H1 (cell line): ENCODE measurements around the gene H6PD. TPM values are rescaled to one million over a fixed set of nuclear protein-coding genes. Genes with fewer than 3 reads are reported as not detected.

ENCODE experiments used
- CTCF ChIA-PET: fragments of 300-600 bp; sonication (Branson Sonifier 250); formaldehyde crosslinking; loops from one replicate; lab custom pipeline; 2021; ENCODE audit not compliant: partially characterized antibody; lab: Charles Lee
- POLR2A ChIA-PET: fragments of 300-600 bp; sonication (Branson Sonifier 250); formaldehyde crosslinking; loops from one replicate; lab custom pipeline; 2021; ENCODE audit warnings: inconsistent platforms; ENCODE audit not compliant: partially characterized antibody; lab: Charles Lee
- DNase-seq, 2 experiments: peaks; one replicate each; pipeline versions ENCODE4 v3.0.0 to v3.0.0-alpha.2; 2010 to 2022; ENCODE audit warnings: low spot score in 2 of 2, low read depth in 1 of 2, mixed read lengths in 1 of 2
- FAIRE-seq: peaks from 2 replicates; lab custom pipeline; 2011; peaks lifted over from hg19 to GRCh38; lab: Jason Lieb, UNC
- H2AFZ ChIP-seq: 2 replicates; pipeline ENCODE4 v1.8.1; 2012; ENCODE audit warnings: low read length, inconsistent platforms
- H2AK5ac ChIP-seq: 2 replicates; pipeline ENCODE4 v1.6.1; 2013; ENCODE audit warnings: low read depth, low read length
- H2BK120ac ChIP-seq: replicated peaks from 2 replicates; pipeline ENCODE3; 2013; ENCODE audit warnings: low read depth, low read length, inconsistent platforms
- H2BK12ac ChIP-seq: 2 replicates; pipeline ENCODE4 v1.6.1; 2013; ENCODE audit warnings: low read depth, low read length
- H2BK15ac ChIP-seq: 2 replicates; pipeline ENCODE4 v1.6.1; 2013; ENCODE audit warnings: low read length
- H2BK20ac ChIP-seq: 2 replicates; pipeline ENCODE4 v1.6.1; 2013; ENCODE audit warnings: low read length
- H2BK5ac ChIP-seq: 2 replicates; pipeline ENCODE4 v1.6.1; 2013; ENCODE audit warnings: low read depth, low read length
- H3K14ac ChIP-seq: 2 replicates; pipeline ENCODE4 v1.6.1; 2013; ENCODE audit warnings: inconsistent platforms; ENCODE audit not compliant: insufficient read length
- H3K18ac ChIP-seq: 2 replicates; pipeline ENCODE4 v1.6.1; 2013; ENCODE audit warnings: low read length; ENCODE audit errors: extremely low read depth
- H3K23ac ChIP-seq: 2 replicates; pipeline ENCODE4 v1.6.1; 2013; ENCODE audit warnings: inconsistent platforms; ENCODE audit not compliant: insufficient read length
- H3K23me2 ChIP-seq: 2 replicates; pipeline ENCODE4 v1.6.1; 2013; ENCODE audit warnings: low read depth, low read length
- H3K27ac ChIP-seq: 2 replicates; pipeline ENCODE4 v1.6.1; 2011; ENCODE audit warnings: low read depth, low read length, inconsistent platforms
- H3K27me3 ChIP-seq, 4 experiments: replicated peaks in 1 of 4; 1 replicate in 1 of 4; 2 replicates in 3 of 4; pipeline versions ENCODE4 v1.6.1 to v1.8.1; 2011 to 2013; ENCODE audit warnings: low read length in 3 of 4, mild to moderate bottlenecking in 3 of 4, inconsistent platforms in 2 of 4, mixed read lengths in 2 of 4, moderate library complexity in 1 of 4; ENCODE audit not compliant: control insufficient read depth in 3 of 4, insufficient read depth in 3 of 4; ENCODE audit errors: extremely low read depth in 1 of 4
- H3K36me3 ChIP-seq, 4 experiments: 2 replicates each; pipeline versions ENCODE4 v1.6.1 to v1.8.1; 2011 to 2013; ENCODE audit warnings: mild to moderate bottlenecking in 4 of 4, low read length in 3 of 4, moderate library complexity in 2 of 4, control low read depth in 1 of 4, inconsistent platforms in 1 of 4; ENCODE audit not compliant: insufficient read depth in 4 of 4, control insufficient read depth in 2 of 4
- H3K4ac ChIP-seq: replicated peaks from 2 replicates; pipeline ENCODE3; 2013; ENCODE audit warnings: low read length, low read depth, mixed read lengths, inconsistent platforms; ENCODE audit not compliant: insufficient read length
- H3K4me1 ChIP-seq, 4 experiments: replicated peaks in 1 of 4; 1 replicate in 1 of 4; 2 replicates in 3 of 4; pipeline versions ENCODE4 v1.6.1 to v1.8.1; 2011 to 2013; ENCODE audit warnings: low read length in 3 of 4, inconsistent platforms in 2 of 4, mixed read lengths in 1 of 4; ENCODE audit not compliant: insufficient read depth in 4 of 4, control insufficient read depth in 3 of 4
- H3K4me2 ChIP-seq, 2 experiments: 2 replicates each; pipeline versions ENCODE4 v1.6.1 to v1.8.1; 2011 to 2013; ENCODE audit warnings: low read depth in 2 of 2, low read length in 2 of 2, control low read depth in 1 of 2, inconsistent platforms in 1 of 2, mild to moderate bottlenecking in 1 of 2; ENCODE audit not compliant: insufficient read depth in 1 of 2
- H3K4me3 ChIP-seq, 4 experiments: fragments of 200-600, 300-600 bp in 1 of 4; sonication (generic), shearing (Covaris generic), sonication (Bioruptor Twin) in 1 of 4; 2 replicates each; pipeline versions ENCODE4 v1.5.1 to v1.8.1; 2011 to 2016; ENCODE audit warnings: low read length in 4 of 4, low read depth in 3 of 4, control low read depth in 2 of 4, inconsistent platforms in 2 of 4, mild to moderate bottlenecking in 2 of 4, mixed read lengths in 1 of 4, moderate library complexity in 1 of 4; ENCODE audit not compliant: insufficient read depth in 2 of 4; ENCODE audit errors: extremely low read depth in 1 of 4
- H3K56ac ChIP-seq: replicated peaks from 2 replicates; pipeline ENCODE3; 2013; ENCODE audit warnings: low read depth, mild to moderate bottlenecking, mixed read lengths, low read length, inconsistent platforms; ENCODE audit not compliant: insufficient read length
- H3K79me1 ChIP-seq: 2 replicates; pipeline ENCODE4 v1.6.1; 2013; ENCODE audit warnings: low read depth, low read length, control low read depth
- H3K79me2 ChIP-seq, 2 experiments: 2 replicates each; pipeline versions ENCODE4 v1.6.1 to v1.8.1; 2012 to 2013; ENCODE audit warnings: low read length in 2 of 2, mild to moderate bottlenecking in 2 of 2, inconsistent platforms in 1 of 2; ENCODE audit not compliant: insufficient read depth in 2 of 2, control insufficient read depth in 1 of 2
- H3K9ac ChIP-seq, 4 experiments: replicated peaks in 1 of 4; 1 replicate in 1 of 4; 2 replicates in 3 of 4; pipeline versions ENCODE4 v1.6.1 to v1.8.1; 2011 to 2013; ENCODE audit warnings: low read depth in 3 of 4, low read length in 3 of 4, control low read depth in 2 of 4, mild to moderate bottlenecking in 2 of 4, moderate library complexity in 2 of 4, inconsistent platforms in 1 of 4; ENCODE audit errors: extremely low read depth in 1 of 4
- H3K9me3 ChIP-seq, 2 experiments: 2 replicates each; pipeline versions ENCODE4 v1.6.1 to v1.8.1; 2012 to 2013; ENCODE audit warnings: mild to moderate bottlenecking in 2 of 2, moderate library complexity in 2 of 2, control low read depth in 1 of 2, inconsistent platforms in 1 of 2, low read depth in 1 of 2, low read length in 1 of 2, mixed read lengths in 1 of 2; ENCODE audit not compliant: insufficient read depth in 2 of 2
- H4K20me1 ChIP-seq, 2 experiments: replicated peaks in 1 of 2; 2 replicates each; pipeline versions ENCODE3 to v1.8.1; 2011 to 2013; ENCODE audit warnings: inconsistent platforms in 2 of 2, low read length in 2 of 2, mild to moderate bottlenecking in 1 of 2; ENCODE audit not compliant: insufficient read depth in 2 of 2, control insufficient read depth in 1 of 2
- H4K5ac ChIP-seq: 2 replicates; pipeline ENCODE4 v1.6.1; 2013; ENCODE audit warnings: low read length, low read depth, mixed read lengths, inconsistent platforms; ENCODE audit not compliant: insufficient read length
- H4K8ac ChIP-seq: 2 replicates; pipeline ENCODE4 v1.8.0; 2013; ENCODE audit warnings: mild to moderate bottlenecking, moderate library complexity, low read length, inconsistent platforms; ENCODE audit not compliant: insufficient read depth; ENCODE audit errors: extremely low read depth
- H4K91ac ChIP-seq: replicated peaks from 2 replicates; pipeline ENCODE3; 2013; ENCODE audit warnings: low read length, mixed read lengths, inconsistent platforms; ENCODE audit not compliant: insufficient read length
- POLR2A ChIP-seq, 2 experiments: IDR thresholded peaks; 1 replicate in 1 of 2; 2 replicates in 1 of 2; pipeline ENCODE4 v1.6.1; 2011; ENCODE audit warnings: low read depth in 2 of 2, low read length in 2 of 2, mild to moderate bottlenecking in 2 of 2; ENCODE audit errors: control extremely low read depth in 1 of 2
- RAD21 ChIP-seq, 2 experiments: IDR thresholded peaks in 1 of 2; conservative IDR thresholded peaks in 1 of 2; 2 replicates each; pipeline ENCODE4 v1.6.1; 2011; ENCODE audit warnings: low read depth in 2 of 2, low read length in 2 of 2, improper control_type of control experiment in 1 of 2, inconsistent platforms in 1 of 2, mild to moderate bottlenecking in 1 of 2, moderate library complexity in 1 of 2
- WGBS, 2 experiments: shearing (Covaris generic) in 1 of 2; methylation state at CpG; one replicate each; pipeline versions ENCODE4 v1.1.6 to v1.1.7; 2013 to 2015; ENCODE audit warnings: low lambda C conversion rate in 2 of 2, mixed read lengths in 2 of 2, inconsistent platforms in 1 of 2, low coverage in 1 of 2, missing lambda C conversion rate in 1 of 2; ENCODE audit not compliant: insufficient replicate concordance in 2 of 2, insufficient coverage in 1 of 2, insufficient read length in 1 of 2; ENCODE audit errors: extremely low coverage in 1 of 2, missing lambda C conversion rate in 1 of 2; 5-methylcytosine and 5-hydroxymethylcytosine counted together
- polyA plus RNA-seq, 7 experiments: library from polyadenylated mRNA; depleted of rRNA in 3 of 7; stranded (reverse) in 5 of 7; unstranded in 2 of 7; fragments of >200 nt in 5 of 7; fragments of 200-250 nt in 2 of 7; gene quantifications; 1 replicate in 5 of 7; 2 replicates in 1 of 7; 4 replicates in 1 of 7; pipeline versions ENCODE4 v1.2.1 to v1.2.3, GENCODE V29; 2011 to 2013; ENCODE audit warnings: missing spikeins in 2 of 7, mixed read lengths in 2 of 7
- total RNA-seq: library from RNA; stranded (reverse); fragmentation: NEBNext Ultra II Directional; extraction: Animal tissue kit (Norgen Biotek cat#: 25700); gene quantifications from 2 replicates; pipeline ENCODE4 v1.2.1, GENCODE V29; 2021
- TF ChIP-seq, protein P1 (sequence below), 3 experiments: IDR thresholded peaks; 1 replicate in 2 of 3; 2 replicates in 1 of 3; pipeline versions ENCODE4 v1.5.1 to v1.6.1; 2011; ENCODE audit warnings: low read length in 3 of 3, mild to moderate bottlenecking in 3 of 3, inconsistent platforms in 2 of 3, low read depth in 1 of 3, moderate library complexity in 1 of 3; ENCODE audit not compliant: insufficient read depth in 1 of 3; ENCODE audit errors: control extremely low read depth in 1 of 3

H6PD gene
- total and polyA plus RNA-seq, 2 of the 8 experiments (the other 6 are each of a cell fraction or from before 2014, with no cell fraction given), result 3.6 to 3.8 TPM

GRCh38 chr1:9289090-9289534 is 54.5 kb downstream of the H6PD start:
- Histone ChIP-seq H3K9me3 (peaks cover 6 to 7% of the 10 kb centered on the region in 2 experiments), H3K79me2 (no peaks in the 10 kb centered on the region; a peak in 2 of 4 replicates), H2AFZ (no peak overlapping the region), H3K14ac (no peak overlapping the region), H4K8ac (no peak overlapping the region), H2BK120ac (no peak overlapping the region), H3K23ac (no peak overlapping the region), H2BK20ac (no peak overlapping the region), H3K4me2 (no peak overlapping the region), H3K18ac (no peak overlapping the region), H3K23me2 (peaks cover 11% of the 10 kb centered on the region), H3K9ac (no peak overlapping the region), H4K5ac (no peak overlapping the region), H3K4ac (no peak overlapping the region), H2BK5ac (no peak overlapping the region), H2BK12ac (no peak overlapping the region), H2BK15ac (no peak overlapping the region), H3K56ac (no peak overlapping the region), H3K36me3 (no peaks in the 10 kb centered on the region), H3K79me1 (no peaks in the 10 kb centered on the region), H4K91ac (no peak overlapping the region), H3K27ac (no peak overlapping the region), H3K4me1 (peaks cover 0 to 9% (median 4%) of the 10 kb centered on the region in 4 experiments; a peak in 4 of 7 replicates), H2AK5ac (no peak overlapping the region), H3K27me3 (peaks cover 0 to 19% (median 13%) of the 10 kb centered on the region in 4 experiments; a peak in 6 of 7 replicates), H3K4me3 (no peak overlapping the region), H4K20me1 (peaks cover 0 to 5% of the 10 kb centered on the region in 2 experiments)
- 47% methylated on average over 6 of the region's 6 CpGs; no CpG with 5 or more reads in 1 of the 2 experiments for WGBS, 2 experiments
- ChIA-PET POLR2A (no interaction called here), CTCF (interaction anchor here (0.6 to 6.2 kb wide), 54 partner anchors 9 to 1773 kb away, joined by 3 to 98 read pairs (median 4); no protein-coding TSS in a partner anchor)
- TF ChIP-seq, protein P1, sequence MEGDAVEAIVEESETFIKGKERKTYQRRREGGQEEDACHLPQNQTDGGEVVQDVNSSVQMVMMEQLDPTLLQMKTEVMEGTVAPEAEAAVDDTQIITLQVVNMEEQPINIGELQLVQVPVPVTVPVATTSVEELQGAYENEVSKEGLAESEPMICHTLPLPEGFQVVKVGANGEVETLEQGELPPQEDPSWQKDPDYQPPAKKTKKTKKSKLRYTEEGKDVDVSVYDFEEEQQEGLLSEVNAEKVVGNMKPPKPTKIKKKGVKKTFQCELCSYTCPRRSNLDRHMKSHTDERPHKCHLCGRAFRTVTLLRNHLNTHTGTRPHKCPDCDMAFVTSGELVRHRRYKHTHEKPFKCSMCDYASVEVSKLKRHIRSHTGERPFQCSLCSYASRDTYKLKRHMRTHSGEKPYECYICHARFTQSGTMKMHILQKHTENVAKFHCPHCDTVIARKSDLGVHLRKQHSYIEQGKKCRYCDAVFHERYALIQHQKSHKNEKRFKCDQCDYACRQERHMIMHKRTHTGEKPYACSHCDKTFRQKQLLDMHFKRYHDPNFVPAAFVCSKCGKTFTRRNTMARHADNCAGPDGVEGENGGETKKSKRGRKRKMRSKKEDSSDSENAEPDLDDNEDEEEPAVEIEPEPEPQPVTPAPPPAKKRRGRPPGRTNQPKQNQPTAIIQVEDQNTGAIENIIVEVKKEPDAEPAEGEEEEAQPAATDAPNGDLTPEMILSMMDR (IDR thresholded peaks at IDR 0.05; ENCODE audit: control extremely low read depth in 1 of 3, insufficient read depth in 1 of 3, low read depth in 1 of 3, low read length in 3 of 3), result peak in 2 of 3 experiments; percentile 81 to 86; a peak in 3 of 4 replicates
- TF ChIP-seq POLR2A (IDR thresholded peaks at IDR 0.05; ENCODE audit: control extremely low read depth in 1 of 2, low read depth in 2 of 2, low read length in 2 of 2), result no peak
- TF ChIP-seq RAD21 (IDR thresholded peaks at IDR 0.05 in 1 of 2, conservative IDR thresholded peaks at IDR 0.05 in 1 of 2; ENCODE audit: low read depth in 2 of 2, low read length in 2 of 2), result peak; percentile 95 to 96
- DNase-seq (peak in 1 of 2 experiments; percentile 92), FAIRE-seq (peak; percentile 36)
